NCI-H1436 (cell line): Measurements from ENCODE around the gene MTPN.
A peak's percentile ranks its signal among the peaks of the same experiment; 100 is the strongest.

ENCODE experiments used
- DNase-seq: peaks from one replicate; lab custom pipeline; 2025; lab: John Stamatoyannopoulos, UW

The MTPN gene

DNA sequence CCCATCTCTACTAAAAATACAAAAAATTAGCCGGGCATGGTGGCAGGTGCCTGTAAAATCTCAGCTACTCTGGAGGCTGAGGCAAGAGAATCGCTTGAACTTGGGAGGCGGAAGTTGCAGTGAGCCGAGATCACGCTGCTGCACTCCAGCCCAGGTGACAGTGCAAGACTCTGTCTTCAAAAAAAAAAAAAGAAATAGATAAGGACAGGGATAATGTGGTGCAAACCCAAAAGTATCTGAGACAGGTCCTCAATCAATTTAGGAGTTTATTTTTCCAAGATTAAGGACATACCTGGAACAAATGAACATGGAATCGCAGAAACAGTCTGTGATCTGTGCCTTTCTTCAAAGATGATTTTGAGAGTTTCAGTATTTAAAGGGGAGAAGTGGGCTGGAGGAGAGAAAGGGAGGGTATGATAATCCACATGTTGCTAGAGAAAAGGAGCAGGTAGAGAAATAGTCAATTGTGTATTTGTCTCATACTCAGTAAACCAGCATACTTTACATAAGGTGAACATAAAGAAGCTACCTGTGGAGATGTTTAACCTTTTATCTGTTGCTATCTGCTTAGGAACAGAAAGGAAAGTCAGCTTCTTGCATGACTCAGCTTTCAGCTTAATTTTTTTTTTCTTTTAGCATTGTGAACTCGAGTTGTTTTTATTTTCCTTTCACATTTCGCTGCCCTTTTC is 4.9 kb upstream of the MTPN start:
- no peak for DNase-seq

DNA sequence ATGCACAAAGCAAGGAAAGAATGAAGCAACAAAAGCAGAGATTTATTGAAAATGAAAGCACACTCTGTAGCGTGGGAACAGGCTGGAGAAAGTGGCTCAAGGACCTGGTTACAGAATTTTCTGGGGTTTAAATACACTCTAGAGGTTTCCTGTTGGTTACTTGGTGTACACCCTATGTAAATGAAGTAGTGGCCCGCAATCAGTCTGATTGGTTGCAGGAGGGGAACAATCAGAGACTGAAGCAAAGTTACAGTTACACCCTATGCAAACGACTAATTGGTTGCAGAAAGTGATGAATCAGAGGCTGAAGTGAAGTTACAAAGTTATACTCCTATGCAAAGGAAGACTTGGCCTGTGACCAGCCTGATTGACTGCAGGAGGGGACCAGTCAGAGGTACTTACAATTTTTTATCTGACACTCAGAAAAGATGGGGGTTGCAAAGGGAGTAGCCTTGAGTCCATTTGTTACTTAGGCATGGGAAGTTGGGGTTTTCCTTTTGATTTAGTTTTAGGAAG is 3.6 kb upstream of the MTPN start:
- DNase-seq: no peak

DNA sequence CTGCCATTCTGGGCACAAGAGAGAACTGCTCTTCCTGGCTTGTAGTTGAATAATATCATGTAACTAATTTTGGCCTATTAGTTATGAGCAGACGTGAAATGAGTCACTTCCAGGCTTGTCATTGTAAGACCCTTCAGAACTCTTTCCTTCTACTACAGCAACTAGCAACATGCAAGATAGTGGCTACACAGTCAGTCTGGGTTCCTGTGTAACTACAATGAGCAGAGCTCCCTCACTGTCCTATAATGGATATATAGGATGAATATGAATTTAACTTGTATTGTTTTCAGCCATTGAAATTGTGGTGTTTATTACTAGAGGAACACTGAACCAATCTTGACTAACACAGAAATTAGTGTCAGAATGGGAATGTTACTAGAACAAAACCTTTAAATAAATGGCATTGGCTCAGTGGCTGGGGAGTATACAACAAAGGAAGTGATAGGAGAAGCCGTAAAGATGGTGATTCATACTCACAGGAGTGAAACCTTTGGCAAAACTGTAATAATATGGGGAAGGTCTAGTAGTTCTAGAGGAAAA is 2.9 kb upstream of the MTPN start:
- no peak for DNase-seq

DNA sequence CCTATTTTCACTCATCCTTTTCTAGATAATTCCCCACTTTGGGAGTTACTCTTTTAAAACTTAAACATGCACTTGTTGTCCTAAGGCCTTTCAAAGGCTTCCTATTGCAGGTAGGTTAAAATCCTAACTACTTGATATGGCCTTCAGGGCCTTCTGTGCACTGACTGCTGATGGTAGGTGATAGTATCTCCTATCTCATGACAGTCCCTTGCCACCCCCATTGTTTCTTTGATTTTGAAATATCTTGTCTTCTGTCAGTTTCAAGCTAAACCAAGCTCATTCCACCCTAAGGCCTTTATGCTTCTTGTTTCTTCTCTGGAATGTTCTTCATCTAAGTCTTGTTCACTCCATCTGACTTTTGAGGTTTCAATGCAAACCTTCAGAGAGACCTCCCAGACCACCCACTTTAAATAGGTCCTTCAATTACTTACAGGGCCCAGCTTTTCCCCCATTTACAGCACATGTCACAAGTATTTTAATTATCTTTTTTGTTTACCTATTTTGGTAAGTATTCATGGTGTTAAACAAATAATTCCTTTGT is 2.4 kb upstream of the MTPN start:
- DNase-seq: no peak

DNA sequence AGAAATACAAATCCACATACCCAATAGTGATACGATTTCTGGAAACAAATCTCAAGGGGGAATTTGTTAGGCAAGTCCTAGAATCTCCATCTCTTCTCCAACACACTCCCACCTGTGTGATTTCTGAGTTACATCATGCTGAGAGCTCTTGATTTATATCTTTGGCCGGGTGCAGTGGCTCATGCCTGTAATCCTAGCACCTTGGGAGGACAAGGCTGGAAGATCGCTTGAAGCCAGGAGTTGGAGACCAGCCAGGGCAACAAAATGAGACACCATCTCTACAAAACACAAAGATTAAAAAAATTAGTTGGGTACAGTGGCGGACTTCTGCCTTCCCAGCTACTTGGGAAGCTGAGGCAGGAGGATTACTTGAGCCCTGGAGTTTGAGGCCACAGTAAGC is 1.5 kb upstream of the MTPN start:
- DNase-seq: no peak

DNA sequence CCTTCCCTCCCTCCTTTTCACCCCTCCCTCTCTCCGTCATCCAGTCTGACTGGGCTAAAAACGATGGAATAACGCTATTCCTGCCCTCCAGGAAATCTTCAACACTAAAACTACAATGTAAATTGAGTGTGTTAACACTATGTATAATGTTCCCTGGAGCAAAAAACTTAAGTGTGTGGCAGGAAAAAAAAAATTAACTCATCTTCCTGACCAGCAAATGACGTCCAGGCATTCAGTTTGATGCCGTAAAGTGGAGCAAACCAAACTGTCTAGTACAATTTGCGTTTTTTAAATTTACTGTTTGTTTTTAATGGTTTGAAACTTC is 545 bp upstream of the MTPN start:
- DNase-seq: no peak

DNA sequence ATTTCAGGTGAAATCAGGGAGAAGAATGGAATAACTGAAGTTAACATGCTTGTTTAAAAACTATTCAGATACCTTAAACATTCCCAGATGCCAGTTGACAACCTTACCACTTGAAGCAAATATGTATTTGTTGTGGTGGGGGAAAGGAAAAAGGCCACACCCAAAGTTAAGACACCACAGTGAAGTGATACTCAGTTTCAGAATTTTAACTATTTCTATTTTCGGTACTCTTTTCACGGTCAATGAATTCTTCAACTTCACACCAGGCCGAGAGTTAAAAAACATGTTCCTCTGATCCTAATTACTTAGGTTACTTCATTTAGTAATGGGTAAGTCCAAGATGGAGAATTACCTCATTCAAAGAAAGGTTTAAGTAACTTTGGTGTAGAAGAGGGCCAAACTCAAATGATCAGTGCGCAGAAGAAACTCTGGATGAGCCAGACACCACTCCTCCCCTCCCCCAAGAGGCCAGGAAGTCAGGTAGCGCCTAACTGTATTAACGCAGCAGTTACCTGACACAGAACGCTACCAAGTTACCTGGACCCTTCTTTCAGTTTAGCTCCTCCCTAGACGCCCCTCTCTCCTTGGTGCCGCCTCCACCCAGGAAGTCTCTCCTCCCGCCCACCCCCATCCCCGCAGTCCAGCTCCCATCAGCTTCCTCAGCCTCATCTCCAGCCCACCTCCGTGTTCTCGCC is 700 bp downstream of the MTPN start:
- DNase-seq: peak; percentile 7

DNA sequence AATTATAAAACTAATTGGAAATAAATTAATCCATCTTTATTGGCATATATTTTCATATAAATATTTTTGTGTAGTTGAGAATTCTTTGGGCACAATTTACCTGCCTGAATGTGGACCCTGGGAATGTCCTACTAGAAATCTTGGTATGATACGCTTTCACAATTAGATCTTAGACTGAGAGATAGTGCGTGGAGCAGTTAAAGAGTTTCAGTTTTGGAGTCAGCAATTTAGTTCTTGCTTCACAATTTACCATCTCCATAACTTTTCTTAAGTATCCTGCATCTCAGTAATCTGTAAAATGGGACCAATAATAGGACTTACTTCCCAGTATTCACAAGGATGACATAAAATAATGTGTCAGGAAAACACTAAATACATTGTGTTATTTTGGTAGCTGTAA is 2.0 kb downstream of the MTPN start:
- DNase-seq: no peak

DNA sequence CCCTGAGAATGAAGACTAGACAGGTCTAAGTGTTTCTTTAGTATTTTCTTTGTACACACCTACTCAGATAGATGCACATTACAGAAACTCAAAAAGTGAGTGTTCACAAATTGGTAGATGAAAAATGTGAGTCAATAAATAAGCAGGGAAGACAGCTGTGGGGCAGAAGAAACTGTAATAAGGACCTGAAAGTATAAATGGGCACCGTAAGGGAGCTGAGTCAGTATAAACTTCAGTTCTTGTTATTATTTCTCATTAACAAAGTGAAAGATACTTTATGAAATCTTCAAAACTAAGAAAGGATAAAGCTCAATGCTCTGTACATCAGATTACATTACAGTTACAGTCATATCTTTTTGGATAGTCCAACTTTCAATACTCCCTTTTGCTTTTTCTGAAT is 2.5 kb downstream of the MTPN start:
- no peak for DNase-seq

DNA sequence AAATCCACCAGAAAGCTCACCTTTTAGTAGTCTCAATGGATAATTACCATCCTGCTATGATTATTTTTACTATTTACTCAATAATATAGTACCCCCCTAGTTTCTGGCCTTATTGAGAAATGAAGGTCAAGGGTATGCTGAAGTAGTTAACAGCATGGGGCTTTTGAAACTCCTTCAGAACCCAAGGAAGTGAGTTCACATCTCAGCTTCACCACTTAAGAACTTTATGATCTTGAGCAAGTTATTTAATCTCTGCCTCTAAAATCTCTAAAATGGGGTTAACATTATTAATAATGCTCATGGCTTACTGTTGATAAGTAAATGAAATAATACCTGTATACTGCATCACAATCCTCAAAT is 5.8 kb downstream of the MTPN start:
- no peak for DNase-seq

DNA sequence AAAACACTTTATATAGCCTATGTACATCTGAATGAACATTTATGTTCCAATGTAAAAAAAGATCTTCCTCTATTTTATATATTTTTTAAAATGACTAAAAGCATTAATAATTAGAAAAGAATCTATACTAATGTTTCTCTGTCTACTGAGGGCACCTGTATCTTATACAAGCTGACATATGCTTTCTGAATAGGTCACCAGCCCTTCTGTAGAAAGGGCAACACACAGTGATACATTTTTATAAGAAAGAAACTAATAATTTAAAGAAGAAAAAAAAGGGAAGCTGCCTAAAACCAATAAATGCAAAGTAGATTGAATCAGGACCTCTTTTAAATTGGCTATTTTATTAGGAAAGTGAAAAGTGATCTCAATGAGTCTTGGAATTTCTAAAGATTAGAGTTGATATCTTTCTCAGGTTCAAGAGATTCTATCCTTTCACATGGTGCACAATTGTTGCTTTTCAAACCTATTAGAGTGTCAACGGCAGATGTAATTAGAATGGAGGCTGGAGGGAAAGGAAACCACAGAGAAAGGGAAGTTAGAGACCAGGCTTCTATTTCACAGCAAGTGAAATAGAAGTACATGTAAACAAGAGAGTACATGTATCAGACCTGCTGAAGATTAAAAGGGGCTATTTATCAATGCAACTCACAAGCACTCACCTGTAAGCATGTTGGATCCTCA is 6.3 kb downstream of the MTPN start:
- no peak for DNase-seq

DNA sequence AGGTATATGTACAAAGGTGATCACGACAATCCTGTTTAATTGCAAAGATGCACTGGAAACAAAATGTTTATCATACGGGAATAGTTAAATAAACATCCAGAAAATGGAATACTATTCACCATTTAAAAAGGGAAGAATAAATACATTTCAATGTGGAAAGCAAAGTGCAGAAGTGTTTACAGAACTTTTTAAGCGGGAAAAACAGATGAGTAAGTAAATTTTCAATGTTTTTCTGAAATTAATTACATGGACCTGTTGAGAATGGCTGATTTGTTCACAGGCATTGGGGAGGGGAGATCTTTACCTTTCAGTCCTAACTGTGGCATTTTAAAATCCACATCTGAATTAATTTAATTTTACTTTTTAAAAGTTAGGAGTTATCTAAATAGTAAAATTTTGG is 7.1 kb downstream of the MTPN start:
- DNase-seq: no peak

DNA sequence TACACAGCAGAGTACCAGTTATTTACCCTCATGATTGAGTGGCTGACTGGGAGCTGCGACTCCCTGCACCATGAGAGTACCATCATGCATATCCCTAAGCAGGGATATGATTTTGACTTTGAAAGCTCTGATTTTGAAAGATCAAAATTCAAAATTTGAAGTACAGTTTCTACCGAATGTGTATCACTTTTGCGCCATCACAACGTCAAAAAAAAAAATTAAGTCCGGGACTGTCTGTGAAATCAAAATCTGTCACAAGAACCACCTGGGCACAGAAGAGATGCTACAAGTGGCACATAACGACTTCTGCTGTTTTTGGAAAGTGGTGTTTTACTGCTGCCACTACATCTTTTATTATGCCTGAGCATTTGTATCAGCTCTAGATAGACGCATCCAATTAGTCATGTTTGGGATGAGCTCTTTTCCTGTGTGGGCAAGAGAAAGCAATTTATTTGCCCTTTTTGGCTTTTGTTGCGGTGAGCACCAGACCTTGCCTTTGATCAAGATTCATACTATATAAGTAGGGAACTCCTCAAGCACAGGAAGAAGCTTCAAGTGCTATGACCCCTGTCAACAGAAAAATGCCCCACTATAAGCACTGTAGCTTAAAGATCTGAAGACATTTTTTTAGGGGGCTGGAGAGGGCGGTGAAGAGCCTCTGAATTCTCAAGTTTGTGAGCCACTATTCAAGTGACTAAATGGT is 10.7 kb downstream of the MTPN start:
- no peak for DNase-seq

DNA sequence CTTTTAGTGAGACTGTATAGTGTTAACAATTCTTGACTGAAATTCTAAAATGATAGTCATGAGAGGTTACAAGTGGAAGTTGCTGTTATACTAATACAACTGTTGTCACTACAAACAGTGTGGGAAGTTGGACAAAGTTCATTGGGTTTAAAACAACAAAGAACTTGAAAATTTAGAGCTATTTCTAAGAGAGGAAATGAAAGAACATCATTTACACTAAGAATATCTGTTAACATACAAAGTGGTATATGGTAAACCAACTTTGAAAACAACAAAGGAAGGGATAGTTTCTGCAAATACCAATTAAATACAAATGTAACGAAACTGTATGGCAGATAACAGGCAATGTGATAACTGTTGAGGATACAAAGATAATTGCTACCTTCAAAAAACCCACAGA is 11.6 kb downstream of the MTPN start:
- DNase-seq: no peak

DNA sequence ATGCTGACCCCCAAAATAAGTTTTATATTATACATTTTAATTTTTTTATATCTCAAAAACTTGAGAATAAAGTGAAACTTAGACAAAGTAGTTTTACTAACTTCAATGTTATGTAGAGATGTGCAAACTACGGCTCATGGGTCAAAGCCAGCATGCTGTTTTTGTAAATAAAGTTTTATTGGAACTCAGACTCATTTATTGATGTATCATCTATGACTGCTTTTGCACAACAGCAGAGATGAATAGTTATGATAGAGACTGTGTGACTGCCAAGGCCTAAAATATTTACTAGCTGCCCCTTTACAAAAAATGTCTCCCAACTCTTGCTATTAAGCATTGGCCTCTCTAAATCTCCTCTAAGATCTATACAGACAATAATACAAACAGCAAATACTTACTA is 12.4 kb downstream of the MTPN start:
- no peak for DNase-seq

DNA sequence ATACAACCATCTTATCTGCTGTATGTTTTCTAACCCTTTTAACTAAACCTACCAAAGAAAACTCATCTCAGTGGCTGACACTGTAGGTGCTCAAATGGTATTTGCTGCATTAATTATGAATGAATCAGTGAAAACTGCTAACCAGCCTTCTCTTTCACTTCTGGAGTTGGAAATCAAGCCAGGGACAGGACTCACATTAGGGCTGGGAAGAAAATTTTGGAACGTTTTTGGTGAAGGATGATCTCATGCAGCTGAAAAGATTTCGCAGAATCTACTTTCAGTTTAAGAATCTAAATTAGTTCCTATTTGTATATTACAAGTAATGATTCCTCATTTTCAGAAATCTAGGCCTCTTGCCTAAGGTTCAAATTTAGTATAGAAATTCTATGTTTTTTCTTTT is 12.9 kb downstream of the MTPN start:
- no peak for DNase-seq

DNA sequence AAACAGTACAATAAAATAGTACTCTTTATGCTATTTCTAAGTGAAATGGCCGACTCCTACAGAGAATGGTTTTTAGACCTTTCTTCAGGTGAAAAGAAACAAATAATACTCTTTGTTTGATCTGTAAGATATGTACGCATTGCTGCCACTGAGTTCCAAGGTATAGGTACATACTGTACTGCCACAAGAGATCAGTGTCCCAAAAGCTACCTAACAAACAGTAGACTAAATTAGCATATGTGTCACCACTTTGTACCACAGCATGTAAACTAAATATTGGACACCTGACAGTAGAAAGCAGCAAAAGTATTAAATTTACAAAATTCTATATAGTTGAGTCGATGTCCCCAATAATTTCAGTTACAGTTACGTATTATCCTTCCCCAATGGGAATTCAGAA is 14.4 kb downstream of the MTPN start:
- no peak for DNase-seq

DNA sequence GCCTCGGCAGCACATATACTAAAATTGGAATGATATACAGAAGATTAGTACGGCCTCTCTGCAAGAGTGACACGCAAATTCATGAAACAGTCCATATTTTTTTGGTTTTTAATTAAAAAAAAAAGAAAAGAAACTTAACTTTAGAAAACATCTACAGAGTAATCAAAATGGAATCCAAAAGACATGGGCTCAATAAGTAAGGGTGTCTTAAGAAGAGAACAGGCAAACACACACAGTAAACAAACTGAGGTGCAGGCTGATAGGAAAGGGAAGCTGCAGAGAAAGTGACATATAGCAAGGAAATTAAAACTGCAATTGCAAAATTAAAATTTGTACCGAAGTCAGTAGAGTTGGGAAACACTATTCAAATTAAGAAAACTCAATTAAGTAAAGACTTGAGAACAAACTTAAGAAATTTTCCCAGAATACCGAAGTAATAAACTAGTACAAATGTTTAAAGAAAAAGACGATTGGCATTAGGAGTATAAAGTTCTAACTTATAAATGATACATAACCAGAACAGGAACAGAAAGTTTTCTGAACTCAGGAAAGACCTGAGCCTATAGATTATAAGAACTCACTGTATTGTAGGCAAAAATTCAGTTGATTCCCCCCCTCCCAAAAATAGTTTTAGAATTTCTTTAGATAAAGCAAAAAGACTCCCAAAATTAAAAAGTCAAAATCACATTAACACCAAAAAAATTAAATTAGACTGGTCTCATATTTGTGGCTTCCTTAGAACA is 16.3 kb downstream of the MTPN start:
- no peak for DNase-seq

DNA sequence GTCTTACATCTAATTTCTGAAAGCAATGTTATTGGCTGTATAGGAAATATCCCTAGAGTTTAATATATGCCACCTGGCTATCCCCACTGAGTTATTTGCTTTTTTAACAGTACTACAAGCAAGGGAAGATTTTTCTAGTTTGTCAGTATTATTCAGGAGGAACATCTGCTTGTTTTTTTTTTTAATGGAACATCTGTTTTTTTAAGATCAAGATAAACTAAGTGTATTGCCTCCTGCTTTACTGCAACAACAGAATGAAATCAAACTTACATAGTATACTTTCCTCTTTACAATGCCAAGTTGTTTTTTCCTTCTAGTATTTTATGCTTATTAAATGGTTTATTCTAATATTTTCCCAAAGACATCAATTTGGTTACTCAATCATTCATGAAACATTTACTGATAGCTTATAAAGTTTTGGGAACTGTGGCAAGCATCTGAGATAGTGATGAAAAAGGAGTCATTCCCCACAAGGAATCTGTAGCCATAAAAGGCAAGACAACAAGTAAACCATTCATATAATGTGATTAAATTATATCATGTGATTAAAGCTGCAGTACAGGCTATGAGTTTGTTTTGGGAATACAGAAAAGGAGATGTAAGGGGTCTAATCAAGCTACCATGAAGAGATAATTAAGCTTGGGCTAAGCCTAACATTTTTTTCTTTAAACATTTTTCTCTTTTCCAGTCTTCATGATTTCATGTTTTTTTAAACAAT is 17.4 kb downstream of the MTPN start:
- no peak for DNase-seq

DNA sequence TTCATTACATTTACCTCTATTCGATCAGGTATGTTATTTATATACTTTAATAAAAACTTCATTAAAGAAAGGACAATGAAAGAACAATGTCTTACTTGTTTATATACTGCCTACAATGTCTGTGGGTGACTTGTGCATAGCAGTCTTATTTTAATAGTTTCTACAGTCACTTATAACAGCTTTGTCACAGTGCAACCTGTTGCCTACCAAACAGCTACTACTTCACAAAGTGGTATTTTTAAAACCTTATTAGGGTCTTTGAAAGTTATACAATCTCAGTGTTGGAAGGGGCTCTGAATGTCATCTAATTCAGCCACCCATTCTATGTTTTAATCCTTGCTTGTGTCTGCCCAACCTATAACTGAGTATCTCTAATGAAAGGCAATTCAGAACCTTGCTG is 19.0 kb downstream of the MTPN start:
- no peak for DNase-seq

DNA sequence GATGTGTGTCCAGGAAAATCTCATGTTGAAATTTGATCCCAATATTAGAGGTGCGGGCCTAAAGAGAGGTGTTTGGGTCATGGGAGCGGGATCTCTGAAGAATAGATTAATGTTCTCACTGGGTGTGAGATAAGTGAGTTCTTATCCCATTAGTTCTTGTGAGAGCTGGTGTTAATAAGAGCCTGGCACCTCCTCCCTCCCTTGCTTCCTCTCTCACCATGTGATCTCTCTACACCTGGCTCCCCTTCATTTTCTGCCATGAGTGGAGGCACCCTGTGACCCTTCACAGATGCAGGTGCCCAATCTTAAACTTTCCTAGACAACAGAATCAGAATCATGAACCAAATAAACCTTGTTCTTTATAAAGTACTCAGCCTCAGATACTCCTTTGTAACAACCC is 19.5 kb downstream of the MTPN start:
- DNase-seq: no peak
